H9 (cell line): ENCODE data around the gene HAPLN2. TPM values are rescaled to one million over a fixed set of nuclear protein-coding genes. Genes with fewer than 3 reads are reported as not detected.

Experiments
- DNase-seq: peaks from one replicate; pipeline ENCODE4 v3.0.0-alpha.2; 2017
- H2AFZ ChIP-seq: one replicate; pipeline ENCODE4 v1.6.1; 2013; ENCODE audit warnings: mild to moderate bottlenecking, low read length, control low read depth, moderate library complexity
- H2AK5ac ChIP-seq: 2 replicates; pipeline ENCODE4 v1.6.1; 2013; ENCODE audit warnings: low read length, control low read depth, mixed read lengths; ENCODE audit not compliant: insufficient read length
- H2BK120ac ChIP-seq: one replicate; pipeline ENCODE4 v1.6.1; 2013; ENCODE audit warnings: low read depth, mild to moderate bottlenecking, low read length, control low read depth, inconsistent platforms; ENCODE audit not compliant: poor library complexity, severe bottlenecking
- H2BK12ac ChIP-seq: 2 replicates; pipeline ENCODE4 v1.6.1; 2013; ENCODE audit warnings: low read length, control low read depth, mixed read lengths, low read depth; ENCODE audit not compliant: insufficient read length
- H2BK15ac ChIP-seq: 2 replicates; pipeline ENCODE4 v1.6.1; 2013; ENCODE audit warnings: low read depth, low read length, control low read depth
- H2BK20ac ChIP-seq: one replicate; pipeline ENCODE4 v1.6.1; 2013; ENCODE audit warnings: low read depth, mild to moderate bottlenecking, low read length, control low read depth, inconsistent platforms; ENCODE audit not compliant: poor library complexity, severe bottlenecking
- H2BK5ac ChIP-seq: 2 replicates; pipeline ENCODE4 v1.6.1; 2013; ENCODE audit warnings: low read length, control low read depth, mixed read lengths; ENCODE audit not compliant: insufficient read length
- H3K14ac ChIP-seq: 2 replicates; pipeline ENCODE4 v1.6.1; 2013; ENCODE audit warnings: low read length, control low read depth; ENCODE audit not compliant: insufficient read depth
- H3K18ac ChIP-seq: 2 replicates; pipeline ENCODE4 v1.6.1; 2013; ENCODE audit warnings: low read depth, mild to moderate bottlenecking, mixed read lengths, low read length, control low read depth; ENCODE audit not compliant: insufficient read length
- H3K23ac ChIP-seq: 2 replicates; pipeline ENCODE4 v1.6.1; 2013; ENCODE audit warnings: low read length, control low read depth, mixed read lengths, low read depth; ENCODE audit not compliant: insufficient read length
- H3K23me2 ChIP-seq: 2 replicates; pipeline ENCODE4 v1.6.1; 2013; ENCODE audit warnings: low read depth, mild to moderate bottlenecking, mixed read lengths, low read length, control low read depth; ENCODE audit not compliant: insufficient read length, poor library complexity, severe bottlenecking
- H3K27ac ChIP-seq: 2 replicates; pipeline ENCODE4 v1.5.1; 2013; ENCODE audit warnings: low read length, control low read depth, mixed read lengths, low read depth; ENCODE audit not compliant: insufficient read length
- H3K27me3 ChIP-seq: 2 replicates; pipeline ENCODE4 v1.6.1; 2013; ENCODE audit warnings: low read length, control low read depth, inconsistent platforms; ENCODE audit not compliant: insufficient read depth
- H3K4ac ChIP-seq: 2 replicates; pipeline ENCODE4 v1.6.1; 2013; ENCODE audit warnings: low read depth, mild to moderate bottlenecking, control low read depth, inconsistent platforms, low read length, moderate library complexity
- H3K4me1 ChIP-seq: 2 replicates; pipeline ENCODE4 v1.6.1; 2013; ENCODE audit warnings: low read length, control low read depth, inconsistent platforms; ENCODE audit not compliant: insufficient read depth
- H3K4me2 ChIP-seq: 2 replicates; pipeline ENCODE4 v1.6.1; 2013; ENCODE audit warnings: low read length, control low read depth, mixed read lengths; ENCODE audit not compliant: insufficient read length, insufficient read depth
- H3K56ac ChIP-seq: 2 replicates; pipeline ENCODE4 v1.6.1; 2013; ENCODE audit warnings: low read depth, mild to moderate bottlenecking, mixed read lengths, low read length, control low read depth; ENCODE audit not compliant: insufficient read length
- H3K79me1 ChIP-seq: 2 replicates; pipeline ENCODE4 v1.6.1; 2013; ENCODE audit warnings: low read depth, mild to moderate bottlenecking, moderate library complexity, low read length, control low read depth, inconsistent platforms; ENCODE audit not compliant: insufficient read depth, poor library complexity, severe bottlenecking
- H3K79me2 ChIP-seq: 2 replicates; pipeline ENCODE4 v1.6.1; 2013; ENCODE audit warnings: low read length, control low read depth, inconsistent platforms; ENCODE audit not compliant: insufficient read depth
- H3K9ac ChIP-seq: 2 replicates; pipeline ENCODE4 v1.6.1; 2013; ENCODE audit warnings: low read length, control low read depth, mixed read lengths; ENCODE audit not compliant: insufficient read length; ENCODE audit errors: extremely low read depth
- H3K9me3 ChIP-seq: one replicate; pipeline ENCODE4 v1.6.1; 2013; ENCODE audit warnings: low read depth, low read length, inconsistent platforms; ENCODE audit not compliant: control insufficient read depth
- H3T11ph ChIP-seq: one replicate; pipeline ENCODE4 v1.6.1; 2013; ENCODE audit warnings: mild to moderate bottlenecking, low read length, control low read depth, inconsistent platforms
- H4K20me1 ChIP-seq: one replicate; pipeline ENCODE4 v1.6.1; 2013; ENCODE audit not compliant: control insufficient read depth, insufficient read length, insufficient read depth
- H4K5ac ChIP-seq: 2 replicates; pipeline ENCODE4 v1.6.1; 2013; ENCODE audit warnings: low read depth, mild to moderate bottlenecking, mixed read lengths, low read length, control low read depth; ENCODE audit not compliant: insufficient read length
- H4K8ac ChIP-seq: replicated peaks from 2 replicates; pipeline ENCODE4 v1.6.1; 2013; ENCODE audit warnings: low read length, control low read depth, mixed read lengths, low read depth; ENCODE audit not compliant: insufficient read length
- H4K91ac ChIP-seq: 2 replicates; pipeline ENCODE4 v1.6.1; 2013; ENCODE audit warnings: low read depth, mild to moderate bottlenecking, moderate library complexity, mixed read lengths, low read length, control low read depth; ENCODE audit not compliant: insufficient read length
- H3K27ac Mint-ChIP-seq, 3 experiments: 2 replicates in 2 of 3; 3 replicates in 1 of 3; pipeline ENCODE4 v1.8.0; 2020 to 2021; ENCODE audit warnings: mixed read lengths in 3 of 3, mild to moderate bottlenecking in 1 of 3, moderate library complexity in 1 of 3
- H3K27me3 Mint-ChIP-seq: 2 replicates; pipeline ENCODE4 v1.8.0; 2021; ENCODE audit warnings: low read depth, mild to moderate bottlenecking, moderate library complexity, mixed read lengths
- H3K36me3 Mint-ChIP-seq, 3 experiments: 2 replicates in 2 of 3; 3 replicates in 1 of 3; pipeline ENCODE4 v1.8.0; 2020 to 2021; ENCODE audit warnings: low read depth in 3 of 3, mixed read lengths in 3 of 3; ENCODE audit not compliant: insufficient read depth in 1 of 3
- H3K4me1 Mint-ChIP-seq, 2 experiments: 2 replicates each; pipeline ENCODE4 v1.8.0; 2020; ENCODE audit warnings: mixed read lengths in 2 of 2
- H3K4me3 Mint-ChIP-seq, 2 experiments: 2 replicates in 1 of 2; 3 replicates in 1 of 2; pipeline ENCODE4 v1.8.0; 2020 to 2021; ENCODE audit warnings: mild to moderate bottlenecking in 2 of 2, mixed read lengths in 2 of 2, moderate library complexity in 1 of 2
- H3K9me3 Mint-ChIP-seq, 2 experiments: 2 replicates in 1 of 2; 3 replicates in 1 of 2; pipeline ENCODE4 v1.8.0; 2020; ENCODE audit warnings: mild to moderate bottlenecking in 2 of 2, mixed read lengths in 2 of 2, moderate library complexity in 1 of 2
- CTCF ChIP-seq: fragments of 200-600 bp; sonication (generic); conservative IDR thresholded peaks from 3 replicates; pipeline ENCODE4 v1.8.0; 2021; ENCODE audit warnings: antibody characterized with exemption, mild to moderate bottlenecking
- WGBS: extraction: QIAGEN DNeasy Blood & Tissue Kit; methylation state at CpG from one replicate; pipeline ENCODE4 v1.1.7; 2013; ENCODE audit warnings: missing lambda C conversion rate, low lambda C conversion rate, mixed read lengths; ENCODE audit not compliant: insufficient read length; ENCODE audit errors: extremely low coverage; 5-methylcytosine and 5-hydroxymethylcytosine counted together
- total RNA-seq: library from RNA; stranded (reverse); gene quantifications from 2 replicates; pipeline ENCODE4 v1.2.1, GENCODE V29; 2021

Gene HAPLN2
- total RNA-seq, 1 experiment from 2014 or later, result 0.46 TPM

GRCh38 chr1:156664767-156665411 is 45.7 kb downstream of the HAPLN2 start:
- Histone ChIP-seq H2BK20ac (no peak overlapping the region), H3K9ac (no peak overlapping the region), H4K5ac (no peak overlapping the region), H4K8ac (no peak overlapping the region), H2BK120ac (no peak overlapping the region), H3K4me1 (peaks cover 27% of the 10 kb centered on the region; the same call in 1 of the 2 replicates), H3K4ac (no peak overlapping the region; the same call in 1 of the 2 replicates), H2BK12ac (no peak overlapping the region), H3T11ph (no peak overlapping the region), H3K79me2 (no peaks in the 10 kb centered on the region), H3K27me3 (no peaks in the 10 kb centered on the region), H4K20me1 (no peaks in the 10 kb centered on the region), H3K14ac (peak overlapping the region; percentile 46), H3K79me1 (no peaks in the 10 kb centered on the region), H2AK5ac (no peak overlapping the region), H3K23ac (no peak overlapping the region), H2BK15ac (no peak overlapping the region), H3K56ac (no peak overlapping the region), H3K4me2 (peak overlapping the region; percentile 7), H2AFZ (no peak overlapping the region), H3K9me3 (no peaks in the 10 kb centered on the region), H3K23me2 (no peaks in the 10 kb centered on the region), H3K18ac (peak overlapping the region; percentile 70), H3K27ac (no peak overlapping the region), H4K91ac (no peak overlapping the region), H2BK5ac (no peak overlapping the region)
- TF ChIP-seq CTCF, result no peak
- Mint-ChIP-seq H3K4me1 (peaks cover 91 to 96% of the 10 kb centered on the region in 2 experiments), H3K27me3 (peaks cover 5% of the 10 kb centered on the region), H3K4me3 (peak overlapping the region in 1 of 2 experiments; percentile 65; a peak in 4 of 5 replicates), H3K9me3 (no peaks in the 10 kb centered on the region; a peak in 1 of 5 replicates), H3K27ac (peak overlapping the region in 2 of 3 experiments; percentile 93 to 96; a peak in 6 of 7 replicates), H3K36me3 (no peaks in the 10 kb centered on the region; a peak in 1 of 7 replicates)
- DNase-seq, result peak; percentile 62
- no CpG with 5 or more reads among the region's 16 CpGs for WGBS
